Esophagus squamous epithelium (tissue), 4 donors: ENCODE data around the gene ROR1.

Source experiments
- POLR2A ChIP-seq, 4 donors: fragments of 450-650 bp; IDR thresholded peaks; one replicate each; pipeline ENCODE4 v1.6.1; 2017; ENCODE audit warnings: antibody characterized with exemption in 4 of 4, mild to moderate bottlenecking in 4 of 4, moderate library complexity in 3 of 4
- TF ChIP-seq, protein P1 (sequence below), 6 experiments: fragments of 450-650 bp in 4 of 6; fragments of 200-600 bp in 2 of 6; sonication (generic) in 2 of 6; IDR thresholded peaks; one replicate each; pipeline ENCODE4 v1.5.1; 2016 to 2019; ENCODE audit warnings: antibody characterized with exemption in 6 of 6, mild to moderate bottlenecking in 4 of 6, moderate library complexity in 4 of 6

DNA sequence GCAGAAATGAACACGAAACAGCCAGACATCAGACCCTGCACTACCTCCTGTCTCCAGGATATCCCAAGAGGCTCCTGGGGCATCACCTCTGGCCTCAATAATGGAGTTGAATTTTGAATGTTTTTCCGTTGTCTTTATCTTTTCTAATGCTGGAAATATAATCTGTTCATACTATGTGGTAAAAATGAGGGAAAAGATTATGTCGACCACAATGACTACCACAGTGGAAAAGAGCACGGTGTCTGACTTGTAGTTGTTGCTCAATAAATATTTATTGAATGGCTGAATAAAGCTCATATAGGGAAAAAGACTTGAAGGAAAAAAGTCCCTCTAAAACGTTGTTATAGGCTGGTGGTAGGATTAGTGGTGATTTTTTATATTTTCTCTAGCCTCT lies 44.6 kb upstream of the ROR1 start:
- TF ChIP-seq, protein P1, sequence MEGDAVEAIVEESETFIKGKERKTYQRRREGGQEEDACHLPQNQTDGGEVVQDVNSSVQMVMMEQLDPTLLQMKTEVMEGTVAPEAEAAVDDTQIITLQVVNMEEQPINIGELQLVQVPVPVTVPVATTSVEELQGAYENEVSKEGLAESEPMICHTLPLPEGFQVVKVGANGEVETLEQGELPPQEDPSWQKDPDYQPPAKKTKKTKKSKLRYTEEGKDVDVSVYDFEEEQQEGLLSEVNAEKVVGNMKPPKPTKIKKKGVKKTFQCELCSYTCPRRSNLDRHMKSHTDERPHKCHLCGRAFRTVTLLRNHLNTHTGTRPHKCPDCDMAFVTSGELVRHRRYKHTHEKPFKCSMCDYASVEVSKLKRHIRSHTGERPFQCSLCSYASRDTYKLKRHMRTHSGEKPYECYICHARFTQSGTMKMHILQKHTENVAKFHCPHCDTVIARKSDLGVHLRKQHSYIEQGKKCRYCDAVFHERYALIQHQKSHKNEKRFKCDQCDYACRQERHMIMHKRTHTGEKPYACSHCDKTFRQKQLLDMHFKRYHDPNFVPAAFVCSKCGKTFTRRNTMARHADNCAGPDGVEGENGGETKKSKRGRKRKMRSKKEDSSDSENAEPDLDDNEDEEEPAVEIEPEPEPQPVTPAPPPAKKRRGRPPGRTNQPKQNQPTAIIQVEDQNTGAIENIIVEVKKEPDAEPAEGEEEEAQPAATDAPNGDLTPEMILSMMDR (IDR thresholded peaks at IDR 0.05) = no peak
- TF ChIP-seq POLR2A (IDR thresholded peaks at IDR 0.05) = no peak
